Thyroid gland (tissue), 4 donors: ENCODE measurements around the gene PTGDS. TPM values are rescaled to one million over a fixed set of nuclear protein-coding genes. Genes with fewer than 3 reads are reported as not detected.
A peak's percentile ranks its signal among the peaks of the same experiment; 100 is the strongest.

Experiments
- DNase-seq, 2 donors: peaks; one replicate each; pipeline ENCODE4 v3.0.0-alpha.2; 2019
- H3K27ac ChIP-seq, 3 donors: fragments of 200-600 bp; sonication (generic); 1 replicate in 2 of 3; 2 replicates in 1 of 3; pipeline ENCODE4 v1.5.1; 2016 to 2019; ENCODE audit warnings: mild to moderate bottlenecking in 1 of 3, moderate library complexity in 1 of 3
- H3K27me3 ChIP-seq: fragments of 200-600 bp; sonication (generic); one replicate; pipeline ENCODE4 v1.5.1; 2019
- H3K36me3 ChIP-seq, 2 donors: fragments of 200-600 bp; sonication (generic); one replicate each; pipeline ENCODE4 v1.5.1; 2016 to 2019
- H3K4me1 ChIP-seq, 2 donors: fragments of 200-600 bp; sonication (generic); one replicate each; pipeline ENCODE4 v1.5.1; 2017 to 2019
- H3K4me3 ChIP-seq, 3 donors: fragments of 200-600 bp; sonication (generic); replicated peaks in 1 of 3; 1 replicate in 2 of 3; 2 replicates in 1 of 3; pipeline ENCODE4 v1.5.1; 2016; ENCODE audit warnings: mild to moderate bottlenecking in 1 of 3
- H3K9me3 ChIP-seq: fragments of 200-600 bp; sonication (generic); one replicate; pipeline ENCODE4 v1.5.1; 2017
- POLR2A ChIP-seq, 2 donors: fragments of 450-650 bp; IDR thresholded peaks; one replicate each; pipeline ENCODE4 v1.6.1; 2017; ENCODE audit warnings: antibody characterized with exemption in 2 of 2, mild to moderate bottlenecking in 2 of 2, moderate library complexity in 1 of 2
- WGBS, 2 donors: methylation state at CpG; one replicate each; pipeline ENCODE4 v1.1.5; 2017; 5-methylcytosine and 5-hydroxymethylcytosine counted together
- intact Hi-C: fragments of 100-400 bp; cut with DNase I; formaldehyde crosslinking; loops from one replicate; pipeline ENCODE4 v1.15.1; 2023
- total RNA-seq, 4 donors: library from RNA; depleted of rRNA; stranded (reverse); fragments of >200 nt; gene quantifications; one replicate each; pipeline ENCODE4 v1.2.3, GENCODE V29; 2016
- TF ChIP-seq, protein P1 (sequence below), 6 experiments: fragments of 200-600 bp in 3 of 6; fragments of 450-650 bp in 3 of 6; sonication (generic) in 3 of 6; IDR thresholded peaks; one replicate each; pipeline ENCODE4 v1.5.1; 2016 to 2019; ENCODE audit warnings: antibody characterized with exemption in 6 of 6, mild to moderate bottlenecking in 2 of 6, inconsistent platforms in 1 of 6, moderate library complexity in 1 of 6

The PTGDS gene
- total RNA-seq, 4 donors from 2014 or later = 5.0 to 39.5 (median 33.9) TPM

DNA sequence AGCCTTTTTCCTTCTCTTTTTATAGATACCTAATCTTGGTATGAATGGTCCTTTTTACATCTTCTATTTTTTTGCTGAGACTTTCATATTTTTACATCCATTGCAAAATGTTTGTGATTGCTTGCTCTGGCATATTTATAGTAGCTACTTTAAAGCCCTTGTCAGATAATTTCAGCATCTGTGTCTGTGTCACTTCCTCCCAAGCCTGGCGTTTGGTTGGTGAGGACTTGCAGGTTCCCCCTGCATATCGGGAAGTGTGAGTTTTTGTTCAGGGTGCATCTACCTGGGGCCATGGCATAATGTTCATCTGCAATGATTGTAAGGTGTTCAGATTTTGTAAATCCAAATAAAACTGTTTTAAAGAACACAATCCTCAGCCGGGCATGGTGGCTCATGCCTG is 41.7 kb upstream of the PTGDS start:
- no peaks in the 10 kb centered on the region for H3K27me3 ChIP-seq
- intact Hi-C loops = no loop called here
- no peak for DNase-seq
- 89 to 96% methylated on average over 3 of the region's 3 CpGs for WGBS, 2 donors
- H3K36me3 ChIP-seq = peaks cover 10 to 12% of the 10 kb centered on the region in 2 donors
- no peak overlapping the region for H3K4me3 ChIP-seq
- no peak overlapping the region for H3K27ac ChIP-seq
- TF ChIP-seq POLR2A (IDR thresholded peaks at IDR 0.05) = no peak
- TF ChIP-seq, protein P1, sequence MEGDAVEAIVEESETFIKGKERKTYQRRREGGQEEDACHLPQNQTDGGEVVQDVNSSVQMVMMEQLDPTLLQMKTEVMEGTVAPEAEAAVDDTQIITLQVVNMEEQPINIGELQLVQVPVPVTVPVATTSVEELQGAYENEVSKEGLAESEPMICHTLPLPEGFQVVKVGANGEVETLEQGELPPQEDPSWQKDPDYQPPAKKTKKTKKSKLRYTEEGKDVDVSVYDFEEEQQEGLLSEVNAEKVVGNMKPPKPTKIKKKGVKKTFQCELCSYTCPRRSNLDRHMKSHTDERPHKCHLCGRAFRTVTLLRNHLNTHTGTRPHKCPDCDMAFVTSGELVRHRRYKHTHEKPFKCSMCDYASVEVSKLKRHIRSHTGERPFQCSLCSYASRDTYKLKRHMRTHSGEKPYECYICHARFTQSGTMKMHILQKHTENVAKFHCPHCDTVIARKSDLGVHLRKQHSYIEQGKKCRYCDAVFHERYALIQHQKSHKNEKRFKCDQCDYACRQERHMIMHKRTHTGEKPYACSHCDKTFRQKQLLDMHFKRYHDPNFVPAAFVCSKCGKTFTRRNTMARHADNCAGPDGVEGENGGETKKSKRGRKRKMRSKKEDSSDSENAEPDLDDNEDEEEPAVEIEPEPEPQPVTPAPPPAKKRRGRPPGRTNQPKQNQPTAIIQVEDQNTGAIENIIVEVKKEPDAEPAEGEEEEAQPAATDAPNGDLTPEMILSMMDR (IDR thresholded peaks at IDR 0.05) = no peak
- H3K4me1 ChIP-seq = peaks cover 7 to 12% of the 10 kb centered on the region in 2 donors
- no peaks in the 10 kb centered on the region for H3K9me3 ChIP-seq

DNA sequence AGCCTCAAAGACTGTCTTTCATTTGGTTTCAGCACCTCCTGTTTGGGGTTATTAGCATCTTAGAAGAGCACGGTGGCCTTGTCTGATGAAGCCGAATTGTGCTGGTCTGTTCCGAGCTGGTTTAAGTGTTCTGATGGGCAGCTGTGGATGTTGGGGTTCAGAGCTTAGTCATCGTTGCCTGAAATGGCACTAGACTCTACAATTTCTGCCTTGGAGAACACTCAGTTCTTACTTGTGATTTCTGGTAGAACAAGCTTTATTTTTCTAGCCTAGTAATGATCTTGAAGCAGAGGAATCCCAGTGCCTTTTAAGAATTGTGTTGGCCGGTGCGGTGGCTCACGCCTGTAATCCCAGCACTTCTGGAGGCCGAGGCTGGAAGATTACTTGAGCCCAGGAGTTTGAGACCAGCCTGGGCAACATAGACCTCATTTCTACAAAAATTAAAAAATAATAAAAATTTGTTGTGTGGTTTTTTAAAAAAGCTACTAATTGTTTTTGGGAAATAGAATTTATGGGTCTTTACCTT is 40.6 kb upstream of the PTGDS start:
- Histone ChIP-seq H3K27me3 (no peaks in the 10 kb centered on the region), H3K27ac (peak overlapping the region; percentile 22 to 77 (median 56)), H3K9me3 (no peaks in the 10 kb centered on the region), H3K36me3 (peaks cover 21 to 23% of the 10 kb centered on the region in 2 donors), H3K4me3 (no peak overlapping the region), H3K4me1 (peaks cover 7 to 12% of the 10 kb centered on the region in 2 donors)
- 48 to 54% methylated on average over 8 of the region's 8 CpGs for WGBS, 2 donors
- peak; percentile 69 to 73 for DNase-seq
- TF ChIP-seq POLR2A (IDR thresholded peaks at IDR 0.05) = no peak
- intact Hi-C loops = no loop called here

DNA sequence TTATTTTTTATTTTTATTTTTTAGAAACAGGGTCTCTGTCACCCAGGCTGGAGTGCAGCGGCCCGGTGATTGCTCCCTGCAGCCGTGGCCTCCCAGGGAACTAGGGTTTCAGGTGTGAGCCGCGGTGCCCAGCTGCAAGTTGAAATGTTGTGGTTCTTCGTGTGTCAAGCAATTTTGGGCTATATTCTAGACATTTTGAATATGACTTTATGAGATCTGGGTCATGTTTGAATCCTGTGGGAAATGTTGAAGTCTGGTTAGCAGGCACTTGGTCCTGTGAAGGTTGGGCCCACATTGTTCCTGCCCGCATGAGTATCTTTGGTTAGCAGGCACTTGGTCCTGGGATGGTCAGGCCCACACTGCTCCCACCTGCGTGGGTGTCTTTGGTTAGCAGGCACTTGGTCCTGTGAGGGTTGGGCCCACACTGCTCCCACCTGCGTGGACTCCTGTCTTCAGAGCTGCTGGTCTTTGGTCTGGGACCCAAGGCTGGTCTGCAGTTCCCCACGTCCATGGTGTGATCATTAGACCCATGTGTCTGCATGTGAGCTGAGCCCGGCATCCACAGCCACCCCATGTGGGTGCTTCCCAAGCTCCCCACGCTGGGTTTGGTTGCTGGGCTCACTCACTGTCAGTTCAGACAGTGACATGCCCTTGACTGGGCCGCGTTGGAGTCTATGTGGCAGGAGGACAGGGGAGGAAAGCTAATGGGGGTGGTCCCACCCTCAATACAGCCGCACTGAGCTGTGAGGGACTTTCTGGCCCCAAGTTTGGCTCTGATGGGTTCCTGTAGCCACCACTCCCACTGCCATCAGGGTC is 39.9 kb upstream of the PTGDS start:
- Histone ChIP-seq H3K27me3 (no peaks in the 10 kb centered on the region), H3K36me3 (peaks cover 28 to 30% of the 10 kb centered on the region in 2 donors), H3K9me3 (no peaks in the 10 kb centered on the region), H3K27ac (peak overlapping the region; percentile 22 to 77 (median 56)), H3K4me3 (no peak overlapping the region), H3K4me1 (peaks cover 7 to 12% of the 10 kb centered on the region in 2 donors)
- 89 to 94% methylated on average over 10 to 15 of the region's 15 CpGs for WGBS, 2 donors
- intact Hi-C loops = no loop called here
- no peak for DNase-seq
- TF ChIP-seq, protein P1 (IDR thresholded peaks at IDR 0.05) = no peak
- no peak for TF ChIP-seq POLR2A (IDR thresholded peaks at IDR 0.05)

DNA sequence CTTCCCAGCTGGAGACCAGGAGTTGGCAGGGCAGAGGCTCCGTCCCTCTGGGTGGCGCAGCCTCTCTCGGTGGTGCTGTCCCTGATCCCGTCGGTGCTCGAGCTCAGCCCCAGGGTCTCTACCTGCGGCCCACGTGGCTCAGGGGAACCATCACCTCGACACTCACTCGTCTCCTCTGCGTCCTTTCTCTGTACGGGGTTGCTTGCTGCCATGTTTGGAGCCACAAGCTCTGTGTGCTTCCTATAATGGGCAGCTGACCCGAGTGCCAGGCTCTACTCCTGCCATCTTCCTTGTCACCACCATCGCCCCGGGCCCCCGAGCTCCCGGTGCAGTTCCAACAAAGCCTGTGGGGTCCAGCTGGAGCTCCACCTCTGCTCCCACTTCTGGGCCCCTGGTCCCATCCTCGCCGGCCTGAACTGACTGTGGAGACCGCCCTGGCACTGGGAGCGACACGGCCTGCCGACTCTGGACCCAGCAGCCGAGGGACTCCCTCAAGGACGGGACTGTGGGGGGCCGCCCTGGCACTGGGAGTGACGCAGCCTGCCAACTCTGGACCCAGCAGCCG is 37.8 kb upstream of the PTGDS start:
- no peak for DNase-seq
- H3K4me3 ChIP-seq = no peak overlapping the region
- no peak for TF ChIP-seq POLR2A (IDR thresholded peaks at IDR 0.05)
- TF ChIP-seq, protein P1 (IDR thresholded peaks at IDR 0.05) = no peak
- no peaks in the 10 kb centered on the region for H3K27me3 ChIP-seq
- WGBS, 2 donors = 86 to 95% methylated on average over 24 to 27 of the region's 28 CpGs
- H3K36me3 ChIP-seq = peaks cover 34 to 36% of the 10 kb centered on the region in 2 donors
- H3K4me1 ChIP-seq = peaks cover 15 to 24% of the 10 kb centered on the region in 2 donors
- H3K9me3 ChIP-seq = no peaks in the 10 kb centered on the region
- no peak overlapping the region for H3K27ac ChIP-seq
- intact Hi-C loops = no loop called here

DNA sequence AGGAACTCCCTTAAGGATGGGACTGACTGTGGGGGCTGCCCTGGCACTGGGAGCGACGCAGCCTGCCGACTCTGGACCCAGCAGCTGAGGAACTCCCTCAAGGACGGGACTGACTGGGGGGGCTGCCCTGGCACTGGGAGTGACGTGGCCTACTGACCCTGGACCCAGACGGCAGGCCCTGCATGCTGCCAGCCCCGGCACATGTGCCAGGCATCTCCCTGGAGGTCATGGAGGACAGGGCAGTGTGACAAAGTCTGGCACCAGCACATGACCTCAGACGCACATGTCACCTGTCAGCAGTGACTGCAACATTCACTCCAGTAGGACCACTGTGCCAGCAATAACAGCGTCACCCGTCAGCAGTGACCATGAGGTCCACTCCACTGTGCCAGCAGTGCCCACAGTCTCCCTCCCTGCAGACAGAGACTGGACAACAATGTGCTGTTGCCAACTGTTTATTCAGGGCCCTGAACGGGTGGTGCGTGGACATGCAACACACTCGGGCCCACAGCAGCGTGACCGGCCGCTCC is 37.2 kb upstream of the PTGDS start:
- no peaks in the 10 kb centered on the region for H3K9me3 ChIP-seq
- 40 to 55% methylated on average over 2 to 4 of the region's 16 CpGs for WGBS, 2 donors
- intact Hi-C loops = loop anchor here (5.0 kb wide), 2 partner anchors 53 to 93 kb away; partner anchors contain the start of genes PHPT1 and TRAF2
- H3K4me1 ChIP-seq = peaks cover 18 to 28% of the 10 kb centered on the region in 2 donors
- no peak for TF ChIP-seq POLR2A (IDR thresholded peaks at IDR 0.05)
- TF ChIP-seq, protein P1 (IDR thresholded peaks at IDR 0.05) = no peak
- no peak overlapping the region for H3K27ac ChIP-seq
- DNase-seq = no peak
- H3K27me3 ChIP-seq = no peaks in the 10 kb centered on the region
- H3K36me3 ChIP-seq = peaks cover 34 to 36% of the 10 kb centered on the region in 2 donors
- H3K4me3 ChIP-seq = no peak overlapping the region
